Stimulated activated CD4-positive, alpha-beta T cell treated with anti-CD3 and anti-CD28 coated beads, Interleukin-4, amount 100 ng/mL, for 4 hours (primary cell): ENCODE measurements around the gene NLGN4Y.

Source experiments
- DNase-seq, 2 experiments: peaks; one replicate each; pipeline ENCODE4 v3.0.0-alpha.2; 2020

Gene NLGN4Y

GRCh38 chrY:14679181-14679580 lies 154.9 kb downstream of the NLGN4Y start:
- no peak for DNase-seq

GRCh38 chrY:14694543-14694942 lies 170.2 kb downstream of the NLGN4Y start:
- no peak for DNase-seq

- no peak for DNase-seq
Measured at GRCh38 chrY:14708158-14708557, 183.8 kb downstream of the NLGN4Y start.

DNA sequence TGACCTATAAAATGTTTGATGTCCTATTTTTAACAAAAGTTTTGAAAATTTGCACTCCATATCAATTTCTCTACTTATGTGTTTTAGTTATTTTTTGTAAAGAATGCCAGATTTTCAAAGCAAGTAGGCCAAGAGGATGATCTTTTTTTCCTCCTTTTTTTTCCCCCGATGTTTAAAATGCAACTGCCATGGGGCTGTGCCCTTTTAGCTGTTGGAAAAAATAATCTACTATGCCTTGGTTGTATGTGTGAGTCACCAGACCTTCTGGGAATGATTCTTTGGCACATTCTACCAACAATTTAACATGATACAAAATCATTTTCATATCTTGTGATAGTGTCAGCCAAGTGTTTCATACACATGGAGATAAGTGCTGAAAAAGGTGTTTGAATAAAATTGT lies 217.3 kb downstream of the NLGN4Y start:
- DNase-seq, result no peak

- no peak for DNase-seq
Measured at GRCh38 chrY:14748329-14748728, 224.0 kb downstream of the NLGN4Y start.

GRCh38 chrY:14755571-14755970 lies 231.2 kb downstream of the NLGN4Y start:
- DNase-seq, result no peak

- no peak for DNase-seq
Measured at GRCh38 chrY:14762903-14763302, 238.6 kb downstream of the NLGN4Y start.

- DNase-seq, result no peak
Measured at GRCh38 chrY:14763600-14763999, 239.3 kb downstream of the NLGN4Y start.

- DNase-seq, result no peak
Measured at GRCh38 chrY:14778208-14778607, 253.9 kb downstream of the NLGN4Y start.

DNA sequence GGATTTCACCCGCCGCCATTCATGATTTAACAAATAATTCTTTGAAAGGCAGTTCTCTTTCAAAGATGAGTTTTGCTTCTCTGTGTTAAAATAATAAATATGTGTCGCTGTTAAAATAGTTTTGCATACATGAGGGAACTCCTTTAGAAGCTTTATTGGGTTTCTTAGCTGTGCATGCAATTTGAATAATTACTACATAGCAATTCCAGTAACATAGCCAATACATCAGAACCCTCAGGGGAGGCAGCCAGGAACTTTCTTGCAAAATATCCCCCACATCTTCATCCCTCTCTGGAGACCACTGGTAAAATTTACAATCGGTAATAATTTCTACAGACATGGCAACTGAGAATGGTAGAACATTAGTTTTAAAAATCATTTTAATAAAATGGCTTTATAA lies 268.8 kb downstream of the NLGN4Y start:
- no peak for DNase-seq

- DNase-seq, result no peak
Measured at GRCh38 chrY:14793674-14794073, 269.3 kb downstream of the NLGN4Y start.

GRCh38 chrY:14798010-14798409 lies 273.7 kb downstream of the NLGN4Y start:
- DNase-seq, result no peak

GRCh38 chrY:14801096-14801495 lies 276.8 kb downstream of the NLGN4Y start:
- no peak for DNase-seq

GRCh38 chrY:14802125-14802524 lies 277.8 kb downstream of the NLGN4Y start:
- DNase-seq, result no peak

- no peak for DNase-seq
Measured at GRCh38 chrY:14804041-14804440, 279.7 kb downstream of the NLGN4Y start.

GRCh38 chrY:14818452-14818851 lies 294.1 kb downstream of the NLGN4Y start:
- no peak for DNase-seq

GRCh38 chrY:14822201-14822600 lies 297.9 kb downstream of the NLGN4Y start:
- DNase-seq, result no peak

- no peak for DNase-seq
Measured at GRCh38 chrY:14822906-14823305, 298.6 kb downstream of the NLGN4Y start.

DNA sequence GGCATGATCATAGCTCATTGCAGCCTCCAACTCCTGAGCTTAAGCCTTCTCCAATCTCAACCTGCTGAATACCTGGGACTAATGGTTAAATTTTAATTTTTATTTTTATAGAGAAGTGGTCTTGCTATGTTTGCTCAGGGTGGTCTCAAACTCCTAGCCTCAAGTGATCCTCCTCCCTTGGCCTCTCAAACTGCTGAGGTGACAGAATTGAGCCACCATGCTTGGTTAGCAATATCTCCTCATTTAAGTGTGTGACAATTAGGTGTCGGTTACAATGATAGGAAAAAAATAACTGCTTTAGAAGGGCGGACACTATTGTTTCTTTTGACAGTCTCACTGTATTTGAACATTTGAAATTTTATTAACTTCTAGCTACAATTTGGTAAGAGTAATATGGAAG lies 300.3 kb downstream of the NLGN4Y start:
- no peak for DNase-seq

GRCh38 chrY:14825728-14826127 lies 301.4 kb downstream of the NLGN4Y start:
- no peak for DNase-seq

DNA sequence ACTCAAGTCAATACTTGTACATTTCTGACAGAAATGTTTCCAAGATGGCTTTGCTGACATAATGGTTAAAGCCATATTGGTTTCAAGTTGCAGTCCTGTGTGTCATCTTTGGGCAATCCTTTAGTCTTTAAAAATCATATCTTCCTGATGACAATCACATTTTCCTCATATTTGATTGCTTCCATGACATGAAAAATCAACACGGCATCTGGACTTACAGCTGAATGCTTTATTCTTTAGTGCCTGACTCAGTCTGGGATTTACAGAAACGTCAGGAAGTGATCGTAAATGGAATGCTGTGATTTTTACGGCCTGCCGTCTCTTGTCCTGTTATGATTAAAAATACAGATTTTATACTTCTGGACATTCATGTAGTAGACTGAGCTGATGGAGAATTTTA lies 304.2 kb downstream of the NLGN4Y start:
- DNase-seq, result no peak

GRCh38 chrY:14829366-14829885 lies 305.1 kb downstream of the NLGN4Y start:
- DNase-seq, result no peak

GRCh38 chrY:14834103-14835060 lies 310.1 kb downstream of the NLGN4Y start:
- no peak for DNase-seq

- no peak for DNase-seq
Measured at GRCh38 chrY:14837466-14837865, 313.1 kb downstream of the NLGN4Y start.

- no peak for DNase-seq
Measured at GRCh38 chrY:14850734-14851133, 326.4 kb downstream of the NLGN4Y start.
